ENCODE measurements around the gene CLEC19A. TPM values are rescaled to one million over a fixed set of nuclear protein-coding genes. Genes with fewer than 3 reads are reported as not detected.

CLEC19A gene
- not detected in 2 replicates for total RNA-seq

GRCh38 chr16:19285431-19285830 is at the start of gene CLEC19A:
Gene CLEC19A, plus strand, starts transcription at chr16:19285731. Its CDS starts 121 bp downstream, at chr16:19285852.

Other genes with a start within 250 kb of the CLEC19A start
- 16.7 and 29.0 TPM in 2 replicates for gene COQ7, start 218.1 kb upstream of the CLEC19A start, total RNA-seq
- 22.4 and 24.5 TPM in 2 replicates for gene ITPRIPL2, start 171.8 kb upstream of the CLEC19A start, total RNA-seq
- 0.09 and 0.47 TPM in 2 replicates for gene SYT17, start 117.5 kb upstream of the CLEC19A start, total RNA-seq
- gene TMC5, start 132.2 kb downstream of the CLEC19A start, total RNA-seq, result not detected in 2 replicates
- 45.9 and 53.1 TPM in 2 replicates for gene GDE1, start 236.4 kb downstream of the CLEC19A start, total RNA-seq
- gene CCP110, start 238.2 kb downstream of the CLEC19A start, total RNA-seq, result 6.9 and 8.0 TPM in 2 replicates

Data from bronchial smooth muscle cell (primary cell).